Stimulated activated CD4-positive, alpha-beta T cell treated with anti-CD3 and anti-CD28 coated beads, Interleukin-1b, Interleukin-23, amount 100 ng/mL, for 24 hours (primary cell): Measurements from ENCODE around the gene SETD7.

ENCODE experiments used
- DNase-seq, 4 experiments: peaks; one replicate each; pipeline ENCODE4 v3.0.0-alpha.2; 2020; ENCODE audit warnings: low read depth in 4 of 4, low spot score in 1 of 4

The SETD7 gene

GRCh38 chr4:139514382-139515059, 41.5 kb downstream of the SETD7 start:
- DNase-seq, result no peak

- DNase-seq, result no peak
Observed at GRCh38 chr4:139511320-139511719, 44.7 kb downstream of the SETD7 start.

GRCh38 chr4:139509727-139510410, 46.1 kb downstream of the SETD7 start:
- DNase-seq, result no peak

GRCh38 chr4:139508581-139509237, 47.3 kb downstream of the SETD7 start:
- no peak for DNase-seq

- no peak for DNase-seq
Observed at GRCh38 chr4:139506774-139507173, 49.2 kb downstream of the SETD7 start.

- DNase-seq, result no peak
Observed at GRCh38 chr4:139503622-139504166, 52.3 kb downstream of the SETD7 start.

GRCh38 chr4:139501927-139502899, 53.8 kb downstream of the SETD7 start:
- no peak for DNase-seq

- DNase-seq, result no peak
Observed at GRCh38 chr4:139501527-139501926, 54.5 kb downstream of the SETD7 start.

GRCh38 chr4:139501117-139501516, 54.9 kb downstream of the SETD7 start:
- DNase-seq, result no peak

GRCh38 chr4:139499186-139499585, 56.8 kb downstream of the SETD7 start:
- no peak for DNase-seq

GRCh38 chr4:139493176-139493575, 62.8 kb downstream of the SETD7 start:
- no peak for DNase-seq

- no peak for DNase-seq
Observed at GRCh38 chr4:139492429-139492828, 63.6 kb downstream of the SETD7 start.

GRCh38 chr4:139489638-139490037, 66.4 kb downstream of the SETD7 start:
- no peak for DNase-seq

- no peak for DNase-seq
Observed at GRCh38 chr4:139488442-139488841, 67.6 kb downstream of the SETD7 start.

GRCh38 chr4:139484783-139485311, 71.2 kb downstream of the SETD7 start:
- no peak for DNase-seq

- DNase-seq, result no peak
Observed at GRCh38 chr4:139483000-139483399, 73.0 kb downstream of the SETD7 start.

GRCh38 chr4:139481465-139481864, 74.6 kb downstream of the SETD7 start:
- no peak for DNase-seq

GRCh38 chr4:139476363-139476762, 79.7 kb downstream of the SETD7 start:
- no peak for DNase-seq

- DNase-seq, result no peak
Observed at GRCh38 chr4:139472852-139473251, 83.2 kb downstream of the SETD7 start.

- no peak for DNase-seq
Observed at GRCh38 chr4:139470997-139471665, 84.9 kb downstream of the SETD7 start.
